K562 (cell line): ENCODE results near the gene MBP. TPM values are rescaled to one million over a fixed set of nuclear protein-coding genes. Genes with fewer than 3 reads are reported as not detected.

ENCODE experiments used
- ATAC-seq: fragments of 200-7000 bp; cut with Tn5 transposase; 3 replicates; pipeline ENCODE4 v1.9.1; 2020; ENCODE audit warnings: moderate library complexity
- BruUV-seq: library from RNA; stranded (reverse); fragments of 400-500 nt; replicated peaks from 2 replicates; lab custom pipeline; 2021; lab: Mats Ljungman, UMichigan
- CTCF ChIA-PET: fragments of 300-600 bp; formaldehyde crosslinking; extraction: SDS; loops from one replicate; lab custom pipeline; 2021; ENCODE audit warnings: low intra/inter-chr PET ratio; lab: Yijun Ruan, JAX
- POLR2A ChIA-PET: fragments of 300-600, 350-650 bp; sonication (Branson Sonifier 250); formaldehyde crosslinking; extraction: SDS; loops from one replicate; lab custom pipeline; 2021; ENCODE audit warnings: antibody characterized with exemption, inconsistent platforms; lab: Yijun Ruan, JAX
- DNase-seq, 4 experiments: peaks; one replicate each; pipeline versions ENCODE4 v3.0.0 to v3.0.0-alpha.2; 2011 to 2018; ENCODE audit warnings: low spot score in 3 of 4, mixed read lengths in 3 of 4; ENCODE audit errors: extremely low read depth in 1 of 4
- FAIRE-seq: peaks from 2 replicates; lab custom pipeline; 2011; peaks lifted over from hg19 to GRCh38; lab: Jason Lieb, UNC
- H2AFZ ChIP-seq: 2 replicates; pipeline ENCODE4 v1.6.0; 2011; ENCODE audit warnings: low read depth, low read length, control low read depth, inconsistent platforms
- H3K27ac ChIP-seq: fragments of 200-600 bp; 3 replicates; pipeline ENCODE4 v1.8.0; 2011; ENCODE audit warnings: low read depth, mild to moderate bottlenecking, control low read depth, inconsistent platforms, low read length, moderate library complexity, mixed read lengths; ENCODE audit errors: extremely low read depth
- H3K27me3 ChIP-seq, 2 experiments: fragments of 300-600 bp in 1 of 2; 2 replicates in 1 of 2; 3 replicates in 1 of 2; pipeline versions ENCODE4 v1.6.0 to v1.8.0; 2011; ENCODE audit warnings: inconsistent platforms in 2 of 2, low read length in 2 of 2, mild to moderate bottlenecking in 1 of 2, mixed read lengths in 1 of 2, moderate library complexity in 1 of 2; ENCODE audit not compliant: control insufficient read depth in 2 of 2, insufficient read depth in 2 of 2
- H3K36me3 ChIP-seq: fragments of 300-600 bp; 3 replicates; pipeline ENCODE4 v1.8.0; 2011; ENCODE audit warnings: mild to moderate bottlenecking, low read length, inconsistent platforms; ENCODE audit not compliant: control insufficient read depth, insufficient read depth
- H3K4me1 ChIP-seq, 2 experiments: fragments of 200-600 bp in 1 of 2; replicated peaks in 1 of 2; 2 replicates in 1 of 2; 3 replicates in 1 of 2; pipeline versions ENCODE4 v1.5.1 to v1.8.0; 2011; ENCODE audit warnings: inconsistent platforms in 2 of 2, low read length in 2 of 2, mild to moderate bottlenecking in 1 of 2, mixed read lengths in 1 of 2, moderate library complexity in 1 of 2; ENCODE audit not compliant: control insufficient read depth in 2 of 2, insufficient read depth in 2 of 2
- H3K4me2 ChIP-seq: 2 replicates; pipeline ENCODE4 v1.6.1; 2011; ENCODE audit warnings: low read length, control low read depth, inconsistent platforms, mixed read lengths; ENCODE audit not compliant: insufficient read depth
- H3K4me3 ChIP-seq: fragments of 200-600 bp; sonication (generic), shearing (Covaris generic); 2 replicates; pipeline ENCODE4 v1.5.1; 2016; ENCODE audit warnings: control low read depth, inconsistent platforms
- H3K79me2 ChIP-seq: fragments of 200-600 bp; 3 replicates; pipeline ENCODE4 v1.8.0; 2011; ENCODE audit warnings: low read length, inconsistent platforms; ENCODE audit not compliant: control insufficient read depth, insufficient read depth
- H3K9ac ChIP-seq, 2 experiments: 2 replicates each; pipeline versions ENCODE4 v1.6.0 to v1.6.1; 2011; ENCODE audit warnings: low read depth in 2 of 2, low read length in 2 of 2, control low read depth in 1 of 2, inconsistent platforms in 1 of 2, mild to moderate bottlenecking in 1 of 2, mixed read lengths in 1 of 2; ENCODE audit not compliant: insufficient read depth in 1 of 2
- H3K9me1 ChIP-seq: one replicate; pipeline ENCODE4 v1.6.0; 2011; ENCODE audit warnings: inconsistent platforms, mild to moderate bottlenecking, low read length, moderate library complexity; ENCODE audit not compliant: control insufficient read depth, insufficient read depth
- H3K9me3 ChIP-seq: replicated peaks from 2 replicates; pipeline ENCODE4 v1.5.1; 2011; ENCODE audit warnings: low read depth, low read length, inconsistent platforms; ENCODE audit not compliant: control insufficient read depth, insufficient read depth
- H4K20me1 ChIP-seq: replicated peaks from 2 replicates; pipeline ENCODE4 v1.6.1; 2011; ENCODE audit warnings: low read length, inconsistent platforms, mixed read lengths; ENCODE audit not compliant: control insufficient read depth, insufficient read depth
- CEBPB ChIP-seq: fragments of 450-650 bp; IDR thresholded peaks from 2 replicates; pipeline ENCODE4 v1.6.1; 2016; ENCODE audit warnings: missing genetic modification characterization, missing compliant biosample characterization
- CEBPG ChIP-seq, 3 experiments: fragments of 200-800 bp in 1 of 3; sonication (Bioruptor generic) in 1 of 3; sonication (generic) in 1 of 3; formaldehyde crosslinking in 1 of 3; IDR thresholded peaks in 2 of 3; conservative IDR thresholded peaks in 1 of 3; 2 replicates each; pipeline versions ENCODE4 v1.6.1 to v1.8.0; 2016 to 2022; ENCODE audit warnings: missing compliant biosample characterization in 2 of 3, missing genetic modification characterization in 2 of 3, mild to moderate bottlenecking in 1 of 3, missing genetic modification reagents in 1 of 3
- LARP7 ChIP-seq: fragments of 450-650 bp; IDR thresholded peaks from 2 replicates; pipeline ENCODE4 v1.6.1; 2016
- SMARCA4 ChIP-seq: fragments of 450-650 bp; IDR thresholded peaks from 2 replicates; pipeline ENCODE4 v1.6.1; 2016
- TAF1 ChIP-seq: IDR thresholded peaks from 2 replicates; pipeline ENCODE4 v1.6.1; 2011; ENCODE audit warnings: mild to moderate bottlenecking, low read length, moderate library complexity; ENCODE audit not compliant: insufficient read depth, control insufficient read depth, severe bottlenecking; ENCODE audit errors: extremely low read depth
- TAF15 ChIP-seq: fragments of 200-400 bp; formaldehyde crosslinking; IDR thresholded peaks from 2 replicates; pipeline ENCODE4 v1.6.1; 2017; ENCODE audit warnings: mild to moderate bottlenecking, low read depth, low read length, moderate library complexity
- XRCC5 ChIP-seq: fragments of 200-400 bp; formaldehyde crosslinking; IDR thresholded peaks from 2 replicates; pipeline ENCODE4 v1.6.1; 2017; ENCODE audit warnings: low read depth, mild to moderate bottlenecking, low read length
- WGBS: fragments of 100-300 bp; shearing (Covaris generic); methylation state at CpG from one replicate; pipeline ENCODE4 v1.1.6; 2016; ENCODE audit warnings: low coverage, mixed read lengths; ENCODE audit not compliant: insufficient coverage; ENCODE audit errors: missing lambda C conversion rate; 5-methylcytosine and 5-hydroxymethylcytosine counted together
- in situ Hi-C: fragments of 300-500 bp; cut with MboI; formaldehyde crosslinking; loops from 4 replicates; pipeline ENCODE4 v1.15.0; 2018; ENCODE audit warnings: inconsistent platforms, mixed read lengths
- intact Hi-C: fragments of 100-400 bp; cut with micrococcal nuclease; formaldehyde crosslinking; loops from 2 replicates; pipeline ENCODE4 v1.14.2; 2022
- polyA plus RNA-seq, 8 experiments: library from polyadenylated mRNA; depleted of rRNA in 4 of 8; stranded (reverse) in 5 of 8; unstranded in 3 of 8; fragments of >200 nt; fragmentation: Nextera tagmentation in 2 of 8; fragmentation: Illumina TruSeq in 1 of 8; extraction: Ambion mirVana in 2 of 8; extraction: Trizol in 1 of 8; gene quantifications; 2 replicates each; pipeline versions ENCODE4 v1.2.1 to v1.2.3, GENCODE V29; 2011 to 2014; ENCODE audit warnings: inconsistent platforms in 1 of 8, missing spikeins in 1 of 8
- total RNA-seq, 7 experiments: library from RNA; depleted of rRNA in 6 of 7; stranded (reverse); fragments of >200 nt in 6 of 7; fragmentation: Illumina TruSeq in 2 of 7; extraction: Trizol in 2 of 7; gene quantifications; 2 replicates each; pipeline versions ENCODE4 v1.2.1 to v1.2.3, GENCODE V29; 2011 to 2021; ENCODE audit warnings: low replicate concordance in 1 of 7
- TF ChIP-seq, protein P1 (sequence below): sonication (generic); formaldehyde crosslinking; IDR thresholded peaks from 2 replicates; pipeline ENCODE4 v1.9.0; 2022; ENCODE audit warnings: mild to moderate bottlenecking, missing genetic modification reagents
- TF ChIP-seq, protein P2 (sequence below): sonication (generic); formaldehyde crosslinking; IDR thresholded peaks from 2 replicates; pipeline ENCODE4 v1.8.0; 2023; ENCODE audit warnings: missing genetic modification reagents, mild to moderate bottlenecking, borderline replicate concordance

Gene MBP
- total and polyA plus RNA-seq, 9 of the 15 experiments (the other 6 are each of a cell fraction or from before 2014, with no cell fraction given), result 0.09 TPM; not detected in 8

DNA sequence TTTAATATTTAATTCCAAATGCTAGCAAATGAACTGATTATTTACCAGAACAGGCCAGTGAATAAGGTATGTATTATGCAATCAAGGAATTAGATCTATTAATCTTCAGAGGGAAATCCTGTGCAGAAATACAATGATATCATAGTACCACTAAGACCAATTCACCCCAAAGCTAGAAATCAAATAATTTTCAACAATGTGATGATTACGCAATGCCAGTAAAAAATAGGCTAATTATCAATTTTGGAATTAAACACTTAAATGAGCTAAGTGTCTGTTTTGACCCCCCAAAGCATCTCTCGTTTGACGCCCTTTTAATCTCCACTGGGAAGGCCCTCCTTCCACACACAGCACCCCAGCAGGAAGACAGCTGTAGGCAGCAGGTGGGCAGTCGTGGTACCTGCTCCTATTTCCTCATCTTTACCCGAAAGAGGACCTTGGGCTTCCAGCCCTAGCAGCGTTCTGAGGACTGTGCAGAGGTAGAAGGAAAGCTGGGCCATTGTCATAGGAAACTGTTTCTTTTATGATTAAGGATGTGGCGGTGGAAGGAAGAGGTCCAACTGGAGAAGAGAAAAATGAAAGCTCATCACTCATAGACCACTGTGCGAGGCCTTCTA, 84.7 kb downstream of the MBP start:
- in situ Hi-C loops (no loop called here), intact Hi-C loops (no loop called here)
- ChIA-PET POLR2A (interaction anchor here (0.6 kb wide), 1 partner anchor 43 kb away, joined by 3 read pairs; no protein-coding TSS in a partner anchor), CTCF (no interaction called here)
- H3K4me1 ChIP-seq, result no peaks in the 10 kb centered on the region
- H3K27ac ChIP-seq, result no peak overlapping the region
- H3K27me3 ChIP-seq, result peaks cover 7 to 47% of the 10 kb centered on the region in 2 experiments; a peak in 4 of 5 replicates
- ATAC-seq (no peak), DNase-seq (no peak), FAIRE-seq (no peak)
- no peaks in the 10 kb centered on the region for H3K9me1 ChIP-seq
- no peaks in the 10 kb centered on the region for H3K36me3 ChIP-seq
- H3K79me2 ChIP-seq, result no peaks in the 10 kb centered on the region
- H3K9me3 ChIP-seq, result no peaks in the 10 kb centered on the region
- whole genome bisulfite sequencing, result 12% methylated on average over 6 of the region's 8 CpGs
- TF ChIP-seq TAF15 (no peak), CEBPB (peak; percentile 79), CEBPG (CRISPR knock-in tag; IDR thresholded peaks at IDR 0.05) (no peak), CEBPG (tag; conservative IDR thresholded peaks at IDR 0.05 in 1 of 2, IDR thresholded peaks at IDR 0.05 in 1 of 2) (peak; percentile 43 to 92; a peak in 3 of 4 replicates), SMARCA4 (no peak)
- H2AFZ ChIP-seq, result no peak overlapping the region
- no TSS peak for BruUV-seq
- H3K4me2 ChIP-seq, result no peak overlapping the region
- no peak overlapping the region for H3K4me3 ChIP-seq
- H3K9ac ChIP-seq, result no peak overlapping the region
- no peaks in the 10 kb centered on the region for H4K20me1 ChIP-seq

DNA sequence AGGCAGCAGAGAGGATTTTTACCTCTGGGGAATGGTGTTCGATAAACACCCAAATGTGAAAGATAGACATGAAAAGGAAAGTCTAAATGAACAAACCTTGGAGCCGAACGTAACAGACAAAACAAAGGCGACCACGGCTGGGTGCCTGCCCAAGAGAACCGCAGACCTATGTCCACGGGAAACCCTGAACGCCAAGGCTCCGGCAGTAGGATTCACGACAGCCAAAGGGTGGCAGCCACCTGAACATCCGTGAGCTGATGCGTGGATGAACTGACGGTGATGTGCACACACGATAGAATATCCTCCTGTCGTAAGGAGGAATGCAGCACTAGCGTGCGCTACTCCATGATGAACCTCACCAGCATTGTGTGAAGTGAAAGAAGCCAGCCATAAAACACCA, 85.6 kb downstream of the MBP start:
- H3K4me2 ChIP-seq, result no peak overlapping the region
- POLR2A ChIA-PET, result no interaction called here
- no TSS peak for BruUV-seq
- TF ChIP-seq LARP7, result no peak
- no peak for TF ChIP-seq TAF1
- TF ChIP-seq, protein P1, sequence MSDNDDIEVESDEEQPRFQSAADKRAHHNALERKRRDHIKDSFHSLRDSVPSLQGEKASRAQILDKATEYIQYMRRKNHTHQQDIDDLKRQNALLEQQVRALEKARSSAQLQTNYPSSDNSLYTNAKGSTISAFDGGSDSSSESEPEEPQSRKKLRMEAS (CRISPR knock-in tag), result no peak
- TF ChIP-seq, protein P2, sequence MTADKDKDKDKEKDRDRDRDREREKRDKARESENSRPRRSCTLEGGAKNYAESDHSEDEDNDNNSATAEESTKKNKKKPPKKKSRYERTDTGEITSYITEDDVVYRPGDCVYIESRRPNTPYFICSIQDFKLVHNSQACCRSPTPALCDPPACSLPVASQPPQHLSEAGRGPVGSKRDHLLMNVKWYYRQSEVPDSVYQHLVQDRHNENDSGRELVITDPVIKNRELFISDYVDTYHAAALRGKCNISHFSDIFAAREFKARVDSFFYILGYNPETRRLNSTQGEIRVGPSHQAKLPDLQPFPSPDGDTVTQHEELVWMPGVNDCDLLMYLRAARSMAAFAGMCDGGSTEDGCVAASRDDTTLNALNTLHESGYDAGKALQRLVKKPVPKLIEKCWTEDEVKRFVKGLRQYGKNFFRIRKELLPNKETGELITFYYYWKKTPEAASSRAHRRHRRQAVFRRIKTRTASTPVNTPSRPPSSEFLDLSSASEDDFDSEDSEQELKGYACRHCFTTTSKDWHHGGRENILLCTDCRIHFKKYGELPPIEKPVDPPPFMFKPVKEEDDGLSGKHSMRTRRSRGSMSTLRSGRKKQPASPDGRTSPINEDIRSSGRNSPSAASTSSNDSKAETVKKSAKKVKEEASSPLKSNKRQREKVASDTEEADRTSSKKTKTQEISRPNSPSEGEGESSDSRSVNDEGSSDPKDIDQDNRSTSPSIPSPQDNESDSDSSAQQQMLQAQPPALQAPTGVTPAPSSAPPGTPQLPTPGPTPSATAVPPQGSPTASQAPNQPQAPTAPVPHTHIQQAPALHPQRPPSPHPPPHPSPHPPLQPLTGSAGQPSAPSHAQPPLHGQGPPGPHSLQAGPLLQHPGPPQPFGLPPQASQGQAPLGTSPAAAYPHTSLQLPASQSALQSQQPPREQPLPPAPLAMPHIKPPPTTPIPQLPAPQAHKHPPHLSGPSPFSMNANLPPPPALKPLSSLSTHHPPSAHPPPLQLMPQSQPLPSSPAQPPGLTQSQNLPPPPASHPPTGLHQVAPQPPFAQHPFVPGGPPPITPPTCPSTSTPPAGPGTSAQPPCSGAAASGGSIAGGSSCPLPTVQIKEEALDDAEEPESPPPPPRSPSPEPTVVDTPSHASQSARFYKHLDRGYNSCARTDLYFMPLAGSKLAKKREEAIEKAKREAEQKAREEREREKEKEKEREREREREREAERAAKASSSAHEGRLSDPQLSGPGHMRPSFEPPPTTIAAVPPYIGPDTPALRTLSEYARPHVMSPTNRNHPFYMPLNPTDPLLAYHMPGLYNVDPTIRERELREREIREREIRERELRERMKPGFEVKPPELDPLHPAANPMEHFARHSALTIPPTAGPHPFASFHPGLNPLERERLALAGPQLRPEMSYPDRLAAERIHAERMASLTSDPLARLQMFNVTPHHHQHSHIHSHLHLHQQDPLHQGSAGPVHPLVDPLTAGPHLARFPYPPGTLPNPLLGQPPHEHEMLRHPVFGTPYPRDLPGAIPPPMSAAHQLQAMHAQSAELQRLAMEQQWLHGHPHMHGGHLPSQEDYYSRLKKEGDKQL, result no peak
- no peak for TF ChIP-seq XRCC5

More for the DNA sequence above, 85.6 kb downstream of the MBP start:
- Histone ChIP-seq H3K4me1 (no peaks in the 10 kb centered on the region), H3K9ac (no peak overlapping the region), H3K36me3 (no peaks in the 10 kb centered on the region), H4K20me1 (no peaks in the 10 kb centered on the region), H2AFZ (no peak overlapping the region), H3K27me3 (peaks cover 7 to 38% of the 10 kb centered on the region in 2 experiments; a peak in 4 of 5 replicates), H3K9me1 (no peaks in the 10 kb centered on the region), H3K9me3 (no peaks in the 10 kb centered on the region), H3K4me3 (no peak overlapping the region), H3K27ac (no peak overlapping the region), H3K79me2 (no peaks in the 10 kb centered on the region)
- no peak for DNase-seq
- FAIRE-seq, result no peak
- under 1% methylated on average over 13 of the region's 17 CpGs for WGBS
- CTCF ChIA-PET, result no interaction called here
- in situ Hi-C loops, result no loop called here
- intact Hi-C loops, result no loop called here
- ATAC-seq, result no peak
